Measurements from ENCODE around the gene ABI3BP.

The ABI3BP gene

GRCh38 chr3:100717637-100718487, 275.4 kb downstream of the ABI3BP start:
- no peak for DNase-seq

GRCh38 chr3:100717063-100717462, 276.2 kb downstream of the ABI3BP start:
- DNase-seq, result no peak

GRCh38 chr3:100715176-100715575, 278.0 kb downstream of the ABI3BP start:
- no peak for DNase-seq

- peak; percentile 18 for DNase-seq
Measured at GRCh38 chr3:100710261-100710968, 282.8 kb downstream of the ABI3BP start.

- DNase-seq, result peak; percentile 20
Measured at GRCh38 chr3:100709842-100710260, 283.4 kb downstream of the ABI3BP start.

- DNase-seq, result peak; percentile 95
Measured at GRCh38 chr3:100708989-100709841, 284.0 kb downstream of the ABI3BP start, which contains the start of gene TFG. Gene TFG, plus strand, starts transcription at chr3:100709494. Its CDS starts 4,192 bp downstream, at chr3:100713686.

- DNase-seq, result no peak
Measured at GRCh38 chr3:100708644-100708988, 284.6 kb downstream of the ABI3BP start.

- DNase-seq, result no peak
Measured at GRCh38 chr3:100706365-100706764, 286.9 kb downstream of the ABI3BP start.

- DNase-seq, result no peak
Measured at GRCh38 chr3:100703865-100704264, 289.4 kb downstream of the ABI3BP start.

- DNase-seq, result no peak
Measured at GRCh38 chr3:100702980-100703345, 290.3 kb downstream of the ABI3BP start.

- no peak for DNase-seq
Measured at GRCh38 chr3:100702082-100702979, 290.9 kb downstream of the ABI3BP start.

GRCh38 chr3:100700708-100701107, 292.5 kb downstream of the ABI3BP start:
- DNase-seq, result no peak
